Measurements from ENCODE around the gene ZBTB17. TPM values are rescaled to one million over a fixed set of nuclear protein-coding genes. Genes with fewer than 3 reads are reported as not detected.

ZBTB17 gene
- total RNA-seq, 1 experiment from 2014 or later, result 17.4 TPM

DNA sequence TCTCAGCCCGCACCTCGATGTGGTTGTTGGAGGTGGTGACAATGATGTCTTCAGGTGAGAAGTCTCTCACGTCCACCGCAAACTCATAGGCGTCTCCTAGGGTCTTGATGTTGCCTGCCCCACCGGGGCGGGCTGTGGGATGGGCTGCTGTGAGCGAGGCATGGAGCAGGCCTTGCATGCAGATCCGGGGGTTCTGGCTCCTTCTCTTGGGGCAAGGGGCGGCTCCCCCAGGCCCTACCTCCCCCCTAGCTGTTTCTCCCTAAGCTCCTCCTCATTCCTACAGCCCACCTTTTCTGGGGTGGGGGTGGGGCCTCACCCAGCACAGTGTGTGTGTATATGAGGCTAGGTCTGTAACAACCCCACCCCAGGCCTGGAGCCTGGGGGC is 41.2 kb upstream of the ZBTB17 start:
- TF ChIP-seq EZH2 (IDR thresholded peaks at IDR 0.05; ENCODE audit: low read depth) (no peak), CTCF (conservative IDR thresholded peaks at IDR 0.05) (no peak)
- Histone ChIP-seq H3K27ac (no peak overlapping the region), H3K9me2 (ENCODE audit: insufficient read depth) (no peaks in the 10 kb centered on the region), H3K36me3 (ENCODE audit: low read depth) (no peaks in the 10 kb centered on the region), H3K4me2 (no peak overlapping the region), H3F3A (ENCODE audit: insufficient read depth, low read depth) (peaks cover 10% of the 10 kb centered on the region; the same call in 1 of the 2 replicates), H4K20me1 (ENCODE audit: insufficient read depth) (no peaks in the 10 kb centered on the region), H3K4me3 (no peak overlapping the region), H3K79me2 (ENCODE audit: low read depth) (no peaks in the 10 kb centered on the region), H3K9me3 (ENCODE audit: insufficient read depth, low read depth) (no peaks in the 10 kb centered on the region), H3K4me1 (replicated peaks; ENCODE audit: insufficient read depth) (peaks cover 5% of the 10 kb centered on the region; the same call in 1 of the 2 replicates), H3K27me3 (ENCODE audit: insufficient read depth, low read depth) (no peaks in the 10 kb centered on the region), H2AFZ (no peak overlapping the region)
- POLR2A ChIA-PET (ENCODE audit: unreplicated experiment), result no interaction called here
- BruUV-seq (replicated peaks), result no TSS peak
- no peak for DNase-seq
- intact Hi-C loops (cut with micrococcal nuclease; ENCODE audit: unreplicated experiment), result no loop called here
- CTCF ChIA-PET, result no interaction called here

GRCh38 chr1:16015960-16016901 is 40.3 kb upstream of the ZBTB17 start:
- Histone ChIP-seq H2AFZ (no peak overlapping the region), H4K20me1 (ENCODE audit: insufficient read depth) (no peaks in the 10 kb centered on the region), H3K27me3 (ENCODE audit: insufficient read depth, low read depth) (no peaks in the 10 kb centered on the region), H3K4me2 (no peak overlapping the region), H3K4me3 (no peak overlapping the region), H3K79me2 (ENCODE audit: low read depth) (no peaks in the 10 kb centered on the region), H3K4me1 (replicated peaks; ENCODE audit: insufficient read depth) (peaks cover 5% of the 10 kb centered on the region; the same call in 1 of the 2 replicates), H3K9me2 (ENCODE audit: insufficient read depth) (no peaks in the 10 kb centered on the region), H3K36me3 (ENCODE audit: low read depth) (no peaks in the 10 kb centered on the region), H3F3A (ENCODE audit: insufficient read depth, low read depth) (peaks cover 10% of the 10 kb centered on the region; the same call in 1 of the 2 replicates), H3K27ac (no peak overlapping the region), H3K9me3 (ENCODE audit: insufficient read depth, low read depth) (no peaks in the 10 kb centered on the region)
- ChIA-PET CTCF (interaction anchor here (0.7 kb wide), 1 partner anchor 32 kb away, joined by 3 read pairs; no protein-coding TSS in a partner anchor), POLR2A (ENCODE audit: unreplicated experiment) (no interaction called here)
- TF ChIP-seq EZH2 (IDR thresholded peaks at IDR 0.05; ENCODE audit: low read depth) (no peak), CTCF (conservative IDR thresholded peaks at IDR 0.05) (no peak)
- intact Hi-C loops (cut with micrococcal nuclease; ENCODE audit: unreplicated experiment), result no loop called here
- BruUV-seq (replicated peaks), result no TSS peak
- no peak for DNase-seq

DNA sequence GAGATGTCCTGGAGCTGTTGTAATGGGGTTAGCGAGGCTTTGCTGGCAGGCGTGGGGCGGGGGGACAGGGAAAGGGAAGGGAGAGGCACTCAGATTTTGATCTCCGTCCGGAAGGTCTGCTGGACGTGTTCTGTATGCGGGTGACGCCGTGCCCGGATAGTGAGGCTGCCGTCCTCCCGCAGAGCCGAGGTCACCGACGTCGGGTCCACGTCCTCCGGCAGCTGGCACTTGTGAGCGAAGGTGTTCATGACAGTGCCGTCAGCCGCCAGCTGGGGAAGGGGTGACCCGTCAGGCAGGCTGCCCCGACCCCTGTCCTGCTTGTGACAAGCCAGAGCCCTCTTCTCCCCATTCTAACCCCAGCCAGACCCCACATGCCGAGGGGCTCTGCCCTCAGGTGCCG is 39.6 kb upstream of the ZBTB17 start:
- CTCF ChIA-PET, result interaction anchor here (0.7 kb wide), 1 partner anchor 33 kb away, joined by 3 read pairs; no protein-coding TSS in a partner anchor
- H4K20me1 ChIP-seq (ENCODE audit: insufficient read depth), result no peaks in the 10 kb centered on the region
- H3K27ac ChIP-seq, result no peak overlapping the region
- POLR2A ChIA-PET (ENCODE audit: unreplicated experiment), result no interaction called here
- H3K27me3 ChIP-seq (ENCODE audit: insufficient read depth, low read depth), result no peaks in the 10 kb centered on the region
- H3K9me3 ChIP-seq (ENCODE audit: insufficient read depth, low read depth), result no peaks in the 10 kb centered on the region
- intact Hi-C loops (cut with micrococcal nuclease; ENCODE audit: unreplicated experiment), result no loop called here
- H3K9me2 ChIP-seq (ENCODE audit: insufficient read depth), result no peaks in the 10 kb centered on the region
- TF ChIP-seq CTCF (conservative IDR thresholded peaks at IDR 0.05) (no peak), EZH2 (IDR thresholded peaks at IDR 0.05; ENCODE audit: low read depth) (no peak)
- no TSS peak for BruUV-seq (replicated peaks)
- H3F3A ChIP-seq (ENCODE audit: insufficient read depth, low read depth), result peaks cover 10% of the 10 kb centered on the region; the same call in 1 of the 2 replicates
- H3K4me3 ChIP-seq, result no peak overlapping the region
- H3K79me2 ChIP-seq (ENCODE audit: low read depth), result no peaks in the 10 kb centered on the region
- peaks cover 5% of the 10 kb centered on the region; the same call in 1 of the 2 replicates for H3K4me1 ChIP-seq (replicated peaks; ENCODE audit: insufficient read depth)
- no peak overlapping the region for H2AFZ ChIP-seq
- H3K4me2 ChIP-seq, result no peak overlapping the region
- DNase-seq, result no peak
- H3K36me3 ChIP-seq (ENCODE audit: low read depth), result no peaks in the 10 kb centered on the region
